Measurements from ENCODE around the gene KDM3B. TPM values are rescaled to one million over a fixed set of nuclear protein-coding genes. Genes with fewer than 3 reads are reported as not detected.
A peak's percentile ranks its signal among the peaks of the same experiment; 100 is the strongest.

The KDM3B gene
- polyA plus RNA-seq, 4 donors = 18.6 to 63.2 (median 25.2) TPM

GRCh38 chr5:138340008-138340407 lies 12.5 kb upstream of the KDM3B start:
- DNase-seq = no peak
- Histone ChIP-seq H3K27ac (ENCODE audit: low read depth in 1 of 3, low read length in 2 of 3) (no peak overlapping the region), H3K4me1 (ENCODE audit: control insufficient read depth in 3 of 3, insufficient read depth in 2 of 3, low read depth in 1 of 3, low read length in 2 of 3) (peaks cover 2 to 12% (median 4%) of the 10 kb centered on the region in 3 donors), H3K4me3 (ENCODE audit: low read depth in 1 of 3, low read length in 3 of 3) (no peak overlapping the region), H3K9me3 (ENCODE audit: control insufficient read depth in 2 of 2, insufficient read depth in 1 of 2, low read depth in 1 of 2, low read length in 1 of 2) (no peaks in the 10 kb centered on the region), H3K27me3 (ENCODE audit: control insufficient read depth in 3 of 3, insufficient read depth in 3 of 3, low read length in 3 of 3) (no peaks in the 10 kb centered on the region), H3K36me3 (ENCODE audit: control insufficient read depth in 3 of 3, insufficient read depth in 2 of 3, low read depth in 1 of 3, low read length in 3 of 3) (peaks cover 2 to 27% (median 3%) of the 10 kb centered on the region in 3 donors)
- 89 to 92% (median 90%) methylated on average over 3 of the region's 3 CpGs for WGBS, 3 donors
- FAIRE-seq = no peak

GRCh38 chr5:138344887-138345622 lies 7.4 kb upstream of the KDM3B start:
- H3K27me3 ChIP-seq (ENCODE audit: control insufficient read depth in 3 of 3, insufficient read depth in 3 of 3, low read length in 3 of 3) = no peaks in the 10 kb centered on the region
- H3K4me1 ChIP-seq (ENCODE audit: control insufficient read depth in 3 of 3, insufficient read depth in 2 of 3, low read depth in 1 of 3, low read length in 2 of 3) = peaks cover 0 to 8% (median 0%) of the 10 kb centered on the region in 3 donors
- no peaks in the 10 kb centered on the region for H3K9me3 ChIP-seq (ENCODE audit: control insufficient read depth in 2 of 2, insufficient read depth in 1 of 2, low read depth in 1 of 2, low read length in 1 of 2)
- WGBS, 3 donors = 97 to 98% (median 97%) methylated on average over 32 of the region's 32 CpGs
- no peak overlapping the region for H3K4me3 ChIP-seq (ENCODE audit: low read depth in 1 of 3, low read length in 3 of 3)
- FAIRE-seq = no peak
- no peak for DNase-seq
- peaks cover 8 to 67% (median 10%) of the 10 kb centered on the region in 3 donors for H3K36me3 ChIP-seq (ENCODE audit: control insufficient read depth in 3 of 3, insufficient read depth in 2 of 3, low read depth in 1 of 3, low read length in 3 of 3)
- no peak overlapping the region for H3K27ac ChIP-seq (ENCODE audit: low read depth in 1 of 3, low read length in 2 of 3)

GRCh38 chr5:138346889-138347288 lies 5.6 kb upstream of the KDM3B start:
- H3K4me1 ChIP-seq (ENCODE audit: control insufficient read depth in 3 of 3, insufficient read depth in 2 of 3, low read depth in 1 of 3, low read length in 2 of 3) = no peaks in the 10 kb centered on the region
- DNase-seq = no peak
- no peak overlapping the region for H3K4me3 ChIP-seq (ENCODE audit: low read depth in 1 of 3, low read length in 3 of 3)
- H3K9me3 ChIP-seq (ENCODE audit: control insufficient read depth in 2 of 2, insufficient read depth in 1 of 2, low read depth in 1 of 2, low read length in 1 of 2) = peaks cover 0 to 1% of the 10 kb centered on the region in 2 donors
- H3K27me3 ChIP-seq (ENCODE audit: control insufficient read depth in 3 of 3, insufficient read depth in 3 of 3, low read length in 3 of 3) = no peaks in the 10 kb centered on the region
- 94 to 97% (median 97%) methylated on average over 14 of the region's 14 CpGs for WGBS, 3 donors
- FAIRE-seq = no peak
- H3K36me3 ChIP-seq (ENCODE audit: control insufficient read depth in 3 of 3, insufficient read depth in 2 of 3, low read depth in 1 of 3, low read length in 3 of 3) = peaks cover 8 to 59% (median 10%) of the 10 kb centered on the region in 3 donors
- no peak overlapping the region for H3K27ac ChIP-seq (ENCODE audit: low read depth in 1 of 3, low read length in 2 of 3)

GRCh38 chr5:138349852-138350562 lies 2.5 kb upstream of the KDM3B start:
- Histone ChIP-seq H3K4me3 (ENCODE audit: low read depth in 1 of 3, low read length in 3 of 3) (no peak overlapping the region), H3K27ac (ENCODE audit: low read depth in 1 of 3, low read length in 2 of 3) (no peak overlapping the region), H3K4me1 (ENCODE audit: control insufficient read depth in 3 of 3, insufficient read depth in 2 of 3, low read depth in 1 of 3, low read length in 2 of 3) (peaks cover 3 to 7% (median 3%) of the 10 kb centered on the region in 3 donors), H3K9me3 (ENCODE audit: control insufficient read depth in 2 of 2, insufficient read depth in 1 of 2, low read depth in 1 of 2, low read length in 1 of 2) (peaks cover 0 to 6% of the 10 kb centered on the region in 2 donors), H3K27me3 (ENCODE audit: control insufficient read depth in 3 of 3, insufficient read depth in 3 of 3, low read length in 3 of 3) (no peaks in the 10 kb centered on the region), H3K36me3 (ENCODE audit: control insufficient read depth in 3 of 3, insufficient read depth in 2 of 3, low read depth in 1 of 3, low read length in 3 of 3) (peaks cover 5 to 39% (median 8%) of the 10 kb centered on the region in 3 donors)
- 85 to 95% (median 90%) methylated on average over 1 of the region's 1 CpG for WGBS, 3 donors
- DNase-seq = no peak
- no peak for FAIRE-seq

GRCh38 chr5:138350563-138350890 lies 2.0 kb upstream of the KDM3B start:
- H3K4me3 ChIP-seq (ENCODE audit: low read depth in 1 of 3, low read length in 3 of 3) = no peak overlapping the region
- no peak for FAIRE-seq
- DNase-seq = no peak
- peaks cover 2 to 34% (median 6%) of the 10 kb centered on the region in 3 donors for H3K36me3 ChIP-seq (ENCODE audit: control insufficient read depth in 3 of 3, insufficient read depth in 2 of 3, low read depth in 1 of 3, low read length in 3 of 3)
- no peak overlapping the region for H3K27ac ChIP-seq (ENCODE audit: low read depth in 1 of 3, low read length in 2 of 3)
- H3K4me1 ChIP-seq (ENCODE audit: control insufficient read depth in 3 of 3, insufficient read depth in 2 of 3, low read depth in 1 of 3, low read length in 2 of 3) = peaks cover 3 to 13% (median 3%) of the 10 kb centered on the region in 3 donors
- no peaks in the 10 kb centered on the region for H3K27me3 ChIP-seq (ENCODE audit: control insufficient read depth in 3 of 3, insufficient read depth in 3 of 3, low read length in 3 of 3)
- peaks cover 0 to 6% of the 10 kb centered on the region in 2 donors for H3K9me3 ChIP-seq (ENCODE audit: control insufficient read depth in 2 of 2, insufficient read depth in 1 of 2, low read depth in 1 of 2, low read length in 1 of 2)

GRCh38 chr5:138351056-138351455 lies 1.4 kb upstream of the KDM3B start:
- 89 to 100% (median 96%) methylated on average over 1 of the region's 1 CpG for WGBS, 3 donors
- no peak for FAIRE-seq
- Histone ChIP-seq H3K4me3 (ENCODE audit: low read depth in 1 of 3, low read length in 3 of 3) (no peak overlapping the region), H3K27me3 (ENCODE audit: control insufficient read depth in 3 of 3, insufficient read depth in 3 of 3, low read length in 3 of 3) (no peaks in the 10 kb centered on the region), H3K27ac (ENCODE audit: low read depth in 1 of 3, low read length in 2 of 3) (no peak overlapping the region), H3K36me3 (ENCODE audit: control insufficient read depth in 3 of 3, insufficient read depth in 2 of 3, low read depth in 1 of 3, low read length in 3 of 3) (peaks cover 2 to 30% (median 6%) of the 10 kb centered on the region in 3 donors), H3K4me1 (ENCODE audit: control insufficient read depth in 3 of 3, insufficient read depth in 2 of 3, low read depth in 1 of 3, low read length in 2 of 3) (peaks cover 3 to 15% (median 3%) of the 10 kb centered on the region in 3 donors), H3K9me3 (ENCODE audit: control insufficient read depth in 2 of 2, insufficient read depth in 1 of 2, low read depth in 1 of 2, low read length in 1 of 2) (peaks cover 0 to 6% of the 10 kb centered on the region in 2 donors)
- DNase-seq = no peak

- H3K36me3 ChIP-seq (ENCODE audit: control insufficient read depth in 3 of 3, insufficient read depth in 2 of 3, low read depth in 1 of 3, low read length in 3 of 3) = peaks cover 2 to 26% (median 6%) of the 10 kb centered on the region in 3 donors
- H3K4me1 ChIP-seq (ENCODE audit: control insufficient read depth in 3 of 3, insufficient read depth in 2 of 3, low read depth in 1 of 3, low read length in 2 of 3) = peaks cover 3 to 15% (median 3%) of the 10 kb centered on the region in 3 donors
- DNase-seq (no peak), FAIRE-seq (no peak)
- peaks cover 0 to 6% of the 10 kb centered on the region in 2 donors for H3K9me3 ChIP-seq (ENCODE audit: control insufficient read depth in 2 of 2, insufficient read depth in 1 of 2, low read depth in 1 of 2, low read length in 1 of 2)
- no peaks in the 10 kb centered on the region for H3K27me3 ChIP-seq (ENCODE audit: control insufficient read depth in 3 of 3, insufficient read depth in 3 of 3, low read length in 3 of 3)
- no peak overlapping the region for H3K4me3 ChIP-seq (ENCODE audit: low read depth in 1 of 3, low read length in 3 of 3)
- H3K27ac ChIP-seq (ENCODE audit: low read depth in 1 of 3, low read length in 2 of 3) = no peak overlapping the region
Observed at GRCh38 chr5:138351517-138351916, 968 bp upstream of the KDM3B start.

- H3K9me3 ChIP-seq (ENCODE audit: control insufficient read depth in 2 of 2, insufficient read depth in 1 of 2, low read depth in 1 of 2, low read length in 1 of 2) = peaks cover 0 to 6% of the 10 kb centered on the region in 2 donors
- H3K4me3 ChIP-seq (ENCODE audit: low read depth in 1 of 3, low read length in 3 of 3) = peak overlapping the region; percentile 98 to 99 (median 98)
- H3K27ac ChIP-seq (ENCODE audit: low read depth in 1 of 3, low read length in 2 of 3) = peak overlapping the region; percentile 93 to 99 (median 97)
- H3K4me1 ChIP-seq (ENCODE audit: control insufficient read depth in 3 of 3, insufficient read depth in 2 of 3, low read depth in 1 of 3, low read length in 2 of 3) = peaks cover 3 to 15% (median 3%) of the 10 kb centered on the region in 3 donors
- no peak for FAIRE-seq
- peak; percentile 76 to 84 for DNase-seq
- peaks cover 0 to 18% (median 4%) of the 10 kb centered on the region in 3 donors for H3K36me3 ChIP-seq (ENCODE audit: control insufficient read depth in 3 of 3, insufficient read depth in 2 of 3, low read depth in 1 of 3, low read length in 3 of 3)
- WGBS, 3 donors = 0 to 1% (median 0%) methylated on average over 41 to 88 of the region's 88 CpGs
- no peaks in the 10 kb centered on the region for H3K27me3 ChIP-seq (ENCODE audit: control insufficient read depth in 3 of 3, insufficient read depth in 3 of 3, low read length in 3 of 3)
Observed at GRCh38 chr5:138352722-138353559, 456 bp downstream of the KDM3B start.
